GM21825 (cell line): Measurements from ENCODE around the gene GAS2L3.

Source experiments
- ATAC-seq: cut with Tn5 transposase; IDR thresholded peaks from one replicate; pipeline ENCODE4 v1.9.1; 2021; ENCODE audit warnings: mild to moderate bottlenecking, moderate library complexity; ENCODE audit not compliant: unreplicated experiment

The GAS2L3 gene

GRCh38 chr12:100656856-100657255 is 83.4 kb downstream of the GAS2L3 start:
- ATAC-seq: no peak

GRCh38 chr12:100661300-100661951 is 87.9 kb downstream of the GAS2L3 start:
- ATAC-seq: no peak

DNA sequence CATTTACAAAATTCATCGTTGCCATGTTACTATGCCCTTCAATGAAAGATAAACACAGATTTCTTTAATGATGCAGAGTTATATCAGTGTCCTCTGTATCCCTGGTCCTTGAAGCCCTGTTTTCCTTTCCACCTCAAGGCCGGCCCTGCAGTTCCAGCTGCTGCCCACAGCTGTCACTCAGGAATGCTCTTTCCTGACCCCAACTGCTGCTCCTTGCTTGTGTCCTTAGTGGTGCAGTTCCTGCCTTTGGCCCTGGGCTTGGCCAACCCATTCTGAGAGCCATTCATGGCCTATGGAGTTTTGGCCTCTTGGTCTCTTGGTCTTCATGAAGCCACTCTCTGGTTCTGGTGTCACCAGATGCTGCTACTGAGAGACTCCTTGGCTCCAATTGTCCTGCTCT is 93.1 kb downstream of the GAS2L3 start:
- no peak for ATAC-seq

- ATAC-seq: peak; percentile 76
These were observed 95.6 kb downstream of the GAS2L3 start for GRCh38 chr12:100668945-100669536.

DNA sequence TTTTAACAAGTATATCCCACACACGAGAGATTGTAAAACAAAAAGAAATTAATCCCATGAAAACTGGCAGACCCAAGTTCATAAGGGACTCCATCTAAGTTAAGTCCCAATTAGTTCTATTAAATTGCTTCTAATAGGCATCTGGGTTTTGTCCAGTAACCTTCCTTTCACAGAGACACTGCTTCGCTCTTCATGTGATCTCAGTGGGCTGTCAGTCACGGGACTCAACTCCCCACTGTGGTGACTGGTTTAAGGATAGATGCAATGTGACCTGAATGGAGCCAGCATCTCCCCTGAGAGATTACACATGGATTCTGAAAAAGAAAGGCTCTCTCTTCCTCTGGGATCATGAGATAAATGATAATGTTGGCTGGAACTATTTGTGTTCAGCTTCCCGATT is 96.4 kb downstream of the GAS2L3 start:
- ATAC-seq: no peak

- no peak for ATAC-seq
These were observed 98.1 kb downstream of the GAS2L3 start for GRCh38 chr12:100671396-100672074.

GRCh38 chr12:100672075-100672592 is 98.7 kb downstream of the GAS2L3 start:
- peak; percentile 75 for ATAC-seq

- ATAC-seq: no peak
These were observed 100.8 kb downstream of the GAS2L3 start for GRCh38 chr12:100674036-100674888.
